HepG2 (cell line): ENCODE measurements around the gene FNBP1L. TPM values are rescaled to one million over a fixed set of nuclear protein-coding genes. Genes with fewer than 3 reads are reported as not detected.
A peak's percentile ranks its signal among the peaks of the same experiment; 100 is the strongest.

ENCODE experiments used
- DMAP1 ChIP-seq: IDR thresholded peaks from 2 replicates; pipeline ENCODE4 v1.6.1; 2016
- EEA1 ChIP-seq: sonication (generic); formaldehyde crosslinking; IDR thresholded peaks from 2 replicates; pipeline ENCODE4 v1.5.1; 2020; ENCODE audit warnings: mild to moderate bottlenecking, missing genetic modification reagents, borderline replicate concordance
- FOXP1 ChIP-seq, 2 experiments: fragments of 450-650 bp in 1 of 2; IDR thresholded peaks; 2 replicates each; pipeline ENCODE4 v1.6.1; 2017 to 2018; ENCODE audit warnings: antibody characterized with exemption in 1 of 2
- MED1 ChIP-seq: sonication (generic); formaldehyde crosslinking; IDR thresholded peaks from 2 replicates; pipeline ENCODE4 v1.4.0; 2020; ENCODE audit warnings: missing genetic modification reagents
- MED13 ChIP-seq: sonication (generic); formaldehyde crosslinking; IDR thresholded peaks from 2 replicates; pipeline ENCODE4 v1.5.0; 2020; ENCODE audit warnings: missing genetic modification reagents
- NFIC ChIP-seq: IDR thresholded peaks from 2 replicates; pipeline ENCODE4 v1.6.1; 2012; ENCODE audit warnings: mild to moderate bottlenecking, low read length, inconsistent platforms
- NR2F6 ChIP-seq, 2 experiments: IDR thresholded peaks; 2 replicates each; pipeline ENCODE4 v1.6.1; 2016; ENCODE audit warnings: antibody characterized with exemption in 1 of 2, mild to moderate bottlenecking in 1 of 2
- ZBTB25 ChIP-seq: IDR thresholded peaks from 2 replicates; pipeline ENCODE4 v1.6.1; 2018; ENCODE audit warnings: missing genetic modification reagents
- ZNF224 ChIP-seq: sonication (generic); formaldehyde crosslinking; IDR thresholded peaks from 2 replicates; pipeline ENCODE4 v1.5.0; 2020; ENCODE audit warnings: mild to moderate bottlenecking, missing genetic modification reagents
- ZNF296 ChIP-seq: sonication (generic); formaldehyde crosslinking; conservative IDR thresholded peaks from 2 replicates; pipeline ENCODE4 v1.5.0; 2020; ENCODE audit warnings: mild to moderate bottlenecking, missing genetic modification reagents
- ZNF335 ChIP-seq: sonication (generic); formaldehyde crosslinking; IDR thresholded peaks from 2 replicates; pipeline ENCODE4 v1.4.0; 2020; ENCODE audit warnings: missing genetic modification reagents
- ZNF574 ChIP-seq: sonication (generic); formaldehyde crosslinking; IDR thresholded peaks from 2 replicates; pipeline ENCODE4 v1.4.0; 2020; ENCODE audit warnings: missing genetic modification reagents
- ZNF619 ChIP-seq: sonication (generic); formaldehyde crosslinking; IDR thresholded peaks from 2 replicates; pipeline ENCODE4 v1.4.0; 2020; ENCODE audit warnings: mild to moderate bottlenecking, missing genetic modification reagents
- ZNF7 ChIP-seq: IDR thresholded peaks from 2 replicates; pipeline ENCODE4 v1.6.1; 2016; ENCODE audit warnings: missing biosample characterization, missing genetic modification reagents
- polyA plus RNA-seq, 8 experiments: library from polyadenylated mRNA; depleted of rRNA in 3 of 8; stranded (reverse) in 7 of 8; unstranded in 1 of 8; fragments of >200 nt; fragmentation: Illumina TruSeq in 4 of 8; extraction: Trizol in 4 of 8; gene quantifications; 2 replicates each; pipeline versions ENCODE4 v1.2.1 to v1.2.3, GENCODE V29; 2011 to 2016; ENCODE audit warnings: low read depth in 4 of 8, missing spikeins in 1 of 8, mixed read lengths in 1 of 8; ENCODE audit not compliant: insufficient read depth in 1 of 8
- total RNA-seq, 5 experiments: library from RNA; depleted of rRNA; stranded (reverse); fragments of >200 nt; fragmentation: Illumina TruSeq; extraction: Trizol; gene quantifications; 2 replicates each; pipeline ENCODE4 v1.2.3, GENCODE V29; 2016; ENCODE audit warnings: low read depth in 1 of 5
- TF ChIP-seq, protein P1 (sequence below): IDR thresholded peaks from 2 replicates; pipeline ENCODE4 v1.6.1; 2016
- TF ChIP-seq, protein P2 (sequence below): sonication (generic); formaldehyde crosslinking; IDR thresholded peaks from 2 replicates; pipeline ENCODE4 v1.9.0; 2022; ENCODE audit warnings: missing genetic modification reagents, mild to moderate bottlenecking, borderline replicate concordance
- TF ChIP-seq, protein P3 (sequence below): sonication (generic); formaldehyde crosslinking; IDR thresholded peaks from 2 replicates; pipeline ENCODE4 v1.4.0; 2020; ENCODE audit warnings: missing genetic modification reagents

Gene FNBP1L
- total and polyA plus RNA-seq, 2 of the 13 experiments (the other 11 are each of a cell fraction or from before 2014, with no cell fraction given), result 24.1 to 27.1 TPM

- TF ChIP-seq NFIC (no peak; the same call in 1 of the 2 replicates), MED13 (0 out of 2 replicates have a peak, but pooled peaks have one; percentile 26), MED1 (CRISPR knock-in tag) (peak; percentile 86), ZNF296 (peak; percentile 72; the same call in 1 of the 2 replicates), DMAP1 (CRISPR knock-in tag) (peak; percentile 60; the same call in 1 of the 2 replicates), ZNF574 (peak; percentile 58), ZNF7 (CRISPR knock-in tag) (peak; percentile 85), ZNF335 (CRISPR knock-in tag) (peak; percentile 65; the same call in 1 of the 2 replicates), NR2F6 (IDR thresholded peaks at IDR 0.05) (no peak), NR2F6 (CRISPR knock-in tag; IDR thresholded peaks at IDR 0.05) (peak; percentile 55; the same call in 1 of the 2 replicates), ZBTB25 (no peak), ZNF619 (CRISPR knock-in tag) (no peak), ZNF224 (CRISPR knock-in tag) (0 out of 2 replicates have a peak, but pooled peaks have one; percentile 68), EEA1 (CRISPR knock-in tag) (no peak), FOXP1 (IDR thresholded peaks at IDR 0.05) (no peak), FOXP1 (CRISPR knock-in tag; IDR thresholded peaks at IDR 0.05) (peak; percentile 64)
- TF ChIP-seq, protein P1, sequence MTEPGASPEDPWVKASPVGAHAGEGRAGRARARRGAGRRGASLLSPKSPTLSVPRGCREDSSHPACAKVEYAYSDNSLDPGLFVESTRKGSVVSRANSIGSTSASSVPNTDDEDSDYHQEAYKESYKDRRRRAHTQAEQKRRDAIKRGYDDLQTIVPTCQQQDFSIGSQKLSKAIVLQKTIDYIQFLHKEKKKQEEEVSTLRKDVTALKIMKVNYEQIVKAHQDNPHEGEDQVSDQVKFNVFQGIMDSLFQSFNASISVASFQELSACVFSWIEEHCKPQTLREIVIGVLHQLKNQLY (CRISPR knock-in tag), result peak; percentile 54; the same call in 1 of the 2 replicates
- TF ChIP-seq, protein P2, sequence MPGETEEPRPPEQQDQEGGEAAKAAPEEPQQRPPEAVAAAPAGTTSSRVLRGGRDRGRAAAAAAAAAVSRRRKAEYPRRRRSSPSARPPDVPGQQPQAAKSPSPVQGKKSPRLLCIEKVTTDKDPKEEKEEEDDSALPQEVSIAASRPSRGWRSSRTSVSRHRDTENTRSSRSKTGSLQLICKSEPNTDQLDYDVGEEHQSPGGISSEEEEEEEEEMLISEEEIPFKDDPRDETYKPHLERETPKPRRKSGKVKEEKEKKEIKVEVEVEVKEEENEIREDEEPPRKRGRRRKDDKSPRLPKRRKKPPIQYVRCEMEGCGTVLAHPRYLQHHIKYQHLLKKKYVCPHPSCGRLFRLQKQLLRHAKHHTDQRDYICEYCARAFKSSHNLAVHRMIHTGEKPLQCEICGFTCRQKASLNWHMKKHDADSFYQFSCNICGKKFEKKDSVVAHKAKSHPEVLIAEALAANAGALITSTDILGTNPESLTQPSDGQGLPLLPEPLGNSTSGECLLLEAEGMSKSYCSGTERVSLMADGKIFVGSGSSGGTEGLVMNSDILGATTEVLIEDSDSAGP (CRISPR knock-in tag), result peak; percentile 60
- TF ChIP-seq, protein P3, sequence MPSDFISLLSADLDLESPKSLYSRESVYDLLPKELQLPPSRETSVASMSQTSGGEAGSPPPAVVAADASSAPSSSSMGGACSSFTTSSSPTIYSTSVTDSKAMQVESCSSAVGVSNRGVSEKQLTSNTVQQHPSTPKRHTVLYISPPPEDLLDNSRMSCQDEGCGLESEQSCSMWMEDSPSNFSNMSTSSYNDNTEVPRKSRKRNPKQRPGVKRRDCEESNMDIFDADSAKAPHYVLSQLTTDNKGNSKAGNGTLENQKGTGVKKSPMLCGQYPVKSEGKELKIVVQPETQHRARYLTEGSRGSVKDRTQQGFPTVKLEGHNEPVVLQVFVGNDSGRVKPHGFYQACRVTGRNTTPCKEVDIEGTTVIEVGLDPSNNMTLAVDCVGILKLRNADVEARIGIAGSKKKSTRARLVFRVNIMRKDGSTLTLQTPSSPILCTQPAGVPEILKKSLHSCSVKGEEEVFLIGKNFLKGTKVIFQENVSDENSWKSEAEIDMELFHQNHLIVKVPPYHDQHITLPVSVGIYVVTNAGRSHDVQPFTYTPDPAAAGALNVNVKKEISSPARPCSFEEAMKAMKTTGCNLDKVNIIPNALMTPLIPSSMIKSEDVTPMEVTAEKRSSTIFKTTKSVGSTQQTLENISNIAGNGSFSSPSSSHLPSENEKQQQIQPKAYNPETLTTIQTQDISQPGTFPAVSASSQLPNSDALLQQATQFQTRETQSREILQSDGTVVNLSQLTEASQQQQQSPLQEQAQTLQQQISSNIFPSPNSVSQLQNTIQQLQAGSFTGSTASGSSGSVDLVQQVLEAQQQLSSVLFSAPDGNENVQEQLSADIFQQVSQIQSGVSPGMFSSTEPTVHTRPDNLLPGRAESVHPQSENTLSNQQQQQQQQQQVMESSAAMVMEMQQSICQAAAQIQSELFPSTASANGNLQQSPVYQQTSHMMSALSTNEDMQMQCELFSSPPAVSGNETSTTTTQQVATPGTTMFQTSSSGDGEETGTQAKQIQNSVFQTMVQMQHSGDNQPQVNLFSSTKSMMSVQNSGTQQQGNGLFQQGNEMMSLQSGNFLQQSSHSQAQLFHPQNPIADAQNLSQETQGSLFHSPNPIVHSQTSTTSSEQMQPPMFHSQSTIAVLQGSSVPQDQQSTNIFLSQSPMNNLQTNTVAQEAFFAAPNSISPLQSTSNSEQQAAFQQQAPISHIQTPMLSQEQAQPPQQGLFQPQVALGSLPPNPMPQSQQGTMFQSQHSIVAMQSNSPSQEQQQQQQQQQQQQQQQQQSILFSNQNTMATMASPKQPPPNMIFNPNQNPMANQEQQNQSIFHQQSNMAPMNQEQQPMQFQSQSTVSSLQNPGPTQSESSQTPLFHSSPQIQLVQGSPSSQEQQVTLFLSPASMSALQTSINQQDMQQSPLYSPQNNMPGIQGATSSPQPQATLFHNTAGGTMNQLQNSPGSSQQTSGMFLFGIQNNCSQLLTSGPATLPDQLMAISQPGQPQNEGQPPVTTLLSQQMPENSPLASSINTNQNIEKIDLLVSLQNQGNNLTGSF, result no peak
Measured at GRCh38 chr1:93585059-93585966, 137.4 kb downstream of the FNBP1L start (continued).
